Daoy (cell line): Measurements from ENCODE around the gene IFNAR1. TPM values are rescaled to one million over a fixed set of nuclear protein-coding genes. Genes with fewer than 3 reads are reported as not detected.
A peak's percentile ranks its signal among the peaks of the same experiment; 100 is the strongest.
"Not testable (repeated sequence)": the region's sequence is repeated elsewhere in the genome, so short reads cannot be mapped to it uniquely, and the experiment has no call there.

Source experiments
- DNase-seq: peaks from one replicate; pipeline ENCODE4 v3.0.0-alpha.2; 2015; ENCODE audit warnings: low read depth
- total RNA-seq: library from RNA; depleted of rRNA; stranded (reverse); fragments of >200 nt; shearing (Covaris generic); gene quantifications from 2 replicates; pipeline ENCODE4 v1.2.3, GENCODE V29; 2014

IFNAR1 gene
- total RNA-seq, 1 experiment from 2014 or later = 18.5 TPM

DNA sequence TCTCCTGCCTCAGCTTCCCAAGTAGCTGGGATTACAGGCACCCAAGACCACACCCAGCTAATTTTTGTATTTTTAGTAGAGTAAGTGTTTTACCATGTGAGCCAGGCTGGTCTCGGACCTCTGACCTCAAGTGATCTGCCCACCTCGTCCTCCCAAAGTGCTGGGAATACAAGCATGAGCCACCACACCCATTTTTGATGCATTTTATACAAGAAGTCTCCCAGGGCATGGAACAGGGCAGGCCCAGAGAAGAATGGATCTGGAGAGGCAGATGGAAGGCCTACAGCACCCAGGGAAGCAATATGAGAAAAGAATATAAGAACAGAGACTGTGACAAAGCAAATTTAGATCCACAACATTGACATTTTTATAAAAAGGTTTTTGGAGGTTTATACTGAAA, 18.8 kb upstream of the IFNAR1 start:
- DNase-seq = no peak

DNA sequence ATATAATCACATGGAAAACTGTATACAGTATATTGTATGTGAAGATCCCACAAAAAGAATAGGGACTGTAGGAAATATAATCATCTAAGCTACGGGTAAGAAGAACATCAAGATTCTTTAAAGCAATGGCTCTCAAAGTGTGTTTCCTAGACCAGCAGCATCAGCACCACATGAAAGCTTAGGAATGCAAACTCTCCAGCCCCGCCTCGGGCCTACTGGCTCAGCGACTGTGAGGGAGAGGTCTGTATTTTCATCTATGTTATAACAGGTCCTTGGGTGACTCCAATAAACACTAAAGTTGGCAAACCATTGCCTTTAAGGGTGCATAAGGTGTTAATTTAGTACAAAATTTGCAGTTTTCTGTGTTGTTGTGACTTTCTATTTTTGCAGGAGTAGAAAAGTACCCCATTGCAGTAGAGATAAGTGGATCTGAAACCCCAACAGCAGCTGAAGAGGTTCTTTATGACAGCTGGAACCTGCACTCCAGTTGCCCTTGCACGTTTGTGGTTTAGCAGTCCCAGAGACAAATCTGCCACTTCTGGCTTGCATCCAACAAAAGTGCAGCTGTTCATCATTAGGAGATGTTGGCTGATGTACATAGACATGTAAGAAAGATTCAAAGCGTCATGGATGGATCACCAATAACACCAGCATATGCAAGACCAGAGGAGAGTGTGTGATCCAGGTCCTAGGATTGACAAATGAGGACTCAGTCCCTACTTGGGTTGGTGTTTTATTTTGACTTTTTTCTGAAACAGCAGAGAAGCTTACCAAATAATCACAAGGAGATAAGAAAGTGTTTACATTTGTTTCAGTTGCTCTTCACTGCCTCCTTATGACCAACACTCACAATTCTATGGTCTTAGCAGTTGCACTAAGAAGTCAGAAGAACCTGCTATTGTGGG, 15.9 kb upstream of the IFNAR1 start:
- no peak for DNase-seq

DNA sequence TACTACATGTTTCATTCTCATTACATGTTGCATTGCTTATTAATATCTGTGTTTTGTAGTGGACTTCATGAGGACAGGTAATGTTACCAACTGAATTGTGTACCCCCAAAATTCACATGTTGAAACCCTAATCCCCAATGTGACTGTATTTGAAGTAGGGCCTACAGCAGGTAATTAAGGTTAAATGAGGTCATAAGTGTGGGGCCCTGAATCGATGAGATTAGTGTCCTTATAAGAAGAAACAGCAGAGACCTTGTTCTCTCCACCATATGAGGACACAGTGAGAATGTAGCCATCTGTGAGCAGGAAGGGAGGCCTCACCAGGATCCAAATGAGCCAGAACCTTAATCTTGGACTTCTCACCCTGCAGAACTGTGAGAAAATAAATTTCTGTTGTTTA, 15.0 kb upstream of the IFNAR1 start:
- no peak for DNase-seq

DNA sequence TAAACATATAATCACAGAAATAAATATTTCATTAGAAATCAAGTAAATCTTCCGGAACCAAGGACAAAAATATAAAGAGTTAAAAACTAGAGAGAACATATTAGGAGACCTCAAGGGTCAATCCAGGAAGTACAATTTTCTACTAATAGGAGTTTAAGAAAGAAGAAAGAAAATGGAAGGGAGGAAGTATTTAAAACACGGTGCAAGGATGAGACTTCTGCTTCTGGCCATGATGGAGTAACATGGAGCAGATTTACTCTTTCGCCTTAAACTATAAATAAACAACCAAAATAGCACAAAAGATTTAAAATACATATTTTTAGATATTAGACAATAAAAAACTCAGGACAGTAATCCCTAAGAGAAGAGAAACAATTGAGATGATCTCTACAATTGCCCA, 12.6 kb upstream of the IFNAR1 start:
- no peak for DNase-seq

DNA sequence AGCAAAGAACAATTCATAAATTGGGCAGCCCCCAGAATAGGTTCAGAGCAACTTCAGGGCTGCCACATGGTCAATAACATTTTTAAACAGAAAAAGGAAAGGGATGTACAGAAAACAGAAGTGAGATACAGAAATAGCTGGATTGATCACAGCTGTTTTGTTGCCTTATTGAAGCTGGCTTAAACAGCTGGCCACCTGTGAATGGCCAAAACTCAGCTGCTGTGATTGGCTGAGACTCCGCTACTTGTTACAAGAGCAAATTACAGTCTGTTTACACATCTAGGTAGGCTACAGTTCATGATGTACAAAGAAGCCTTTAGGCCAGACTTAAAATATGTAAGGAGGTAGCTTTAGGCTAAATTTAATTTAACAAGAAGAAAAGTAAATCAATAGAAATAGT, 11.6 kb upstream of the IFNAR1 start:
- DNase-seq = no peak

DNA sequence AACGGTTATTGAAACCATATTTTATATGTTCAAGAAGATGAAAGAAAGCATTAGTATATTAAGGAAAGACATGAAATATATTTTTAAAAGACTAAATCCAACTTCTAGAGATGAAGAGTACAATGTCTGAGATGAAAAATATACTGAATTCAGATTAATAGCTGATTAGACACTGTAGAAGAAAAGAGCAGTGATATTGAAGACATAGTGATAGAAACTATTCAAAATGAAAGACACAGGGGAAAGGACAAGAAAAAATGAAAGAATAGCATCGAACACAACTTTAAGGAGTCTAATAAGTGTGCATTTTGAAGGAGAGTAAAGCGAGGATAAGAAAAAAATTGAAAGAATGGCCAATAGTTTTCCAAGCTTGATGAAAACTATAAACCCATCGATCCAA, 11.2 kb upstream of the IFNAR1 start:
- no peak for DNase-seq

DNA sequence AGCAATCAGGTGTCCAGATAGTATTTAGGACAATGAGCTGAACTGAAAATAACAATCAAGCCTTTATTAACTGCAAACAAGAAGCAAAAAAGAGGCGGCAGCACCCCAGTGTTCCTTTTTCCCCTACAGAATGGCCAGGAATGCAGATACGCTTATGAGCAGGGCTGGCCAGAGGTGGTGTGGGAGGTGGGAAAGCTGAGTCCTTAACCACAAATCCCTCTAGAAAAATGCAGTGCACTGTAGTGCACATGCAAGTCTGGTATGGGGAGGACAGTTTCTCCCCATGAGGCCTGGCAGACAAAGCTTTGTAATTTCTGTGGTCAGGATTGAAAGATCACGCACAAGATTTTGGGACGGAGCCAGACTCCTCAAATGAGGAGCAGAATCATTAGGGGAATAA, 10.7 kb upstream of the IFNAR1 start:
- DNase-seq = peak; percentile 55

DNA sequence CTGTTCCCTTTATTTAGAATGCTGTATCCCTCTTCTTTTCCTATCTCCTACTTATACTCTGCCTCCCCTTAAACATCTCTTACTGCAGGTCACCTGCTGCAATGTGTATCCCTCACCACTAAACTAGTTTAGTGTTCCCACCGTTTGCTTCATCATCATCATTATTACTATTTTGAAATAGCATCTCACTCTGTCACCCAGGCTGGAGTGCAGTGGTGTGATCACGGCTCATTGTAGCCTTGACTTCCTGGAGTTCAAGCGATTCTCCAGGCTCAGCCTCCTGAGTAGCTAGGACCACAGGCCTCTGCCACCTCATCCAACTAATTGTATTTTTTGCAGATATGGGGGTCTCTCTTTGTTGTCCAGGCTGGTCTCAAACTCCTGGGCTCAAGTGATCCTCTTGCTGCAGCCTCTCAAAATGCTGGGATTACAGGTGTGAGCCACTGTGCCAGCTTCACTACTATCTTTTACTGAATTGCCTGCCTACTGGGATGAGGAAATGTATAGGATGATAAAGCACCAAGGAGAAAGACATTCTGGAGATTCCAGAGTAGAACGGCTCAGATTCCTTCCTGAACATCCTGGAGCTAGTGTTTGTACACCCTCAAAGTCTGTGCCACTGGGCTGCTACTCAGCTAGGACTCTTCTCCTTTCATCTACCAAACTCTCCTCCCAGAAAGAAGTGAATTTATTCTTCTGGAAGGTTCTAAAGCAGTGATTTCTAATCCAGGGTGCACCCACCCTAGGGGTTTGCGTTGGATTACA, 8.6 kb upstream of the IFNAR1 start:
- no peak for DNase-seq

DNA sequence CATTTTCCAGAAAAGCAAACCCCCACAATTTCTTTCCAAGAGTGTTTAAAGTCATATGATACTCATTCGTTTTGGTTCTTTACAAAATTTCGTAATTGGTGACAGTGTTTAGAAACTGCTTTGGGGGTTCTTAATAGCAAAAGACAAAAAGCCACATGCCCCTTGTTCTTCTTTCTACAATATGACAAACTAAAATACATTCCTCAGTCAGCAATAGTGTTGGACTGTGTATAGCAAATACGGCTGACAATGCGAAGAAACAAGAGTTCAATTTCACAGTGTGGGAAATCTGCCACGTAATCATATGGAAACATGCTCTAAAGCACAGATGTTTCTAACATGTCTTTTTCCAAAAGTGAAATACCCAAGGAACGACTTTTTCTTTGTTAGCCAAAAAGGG, 7.6 kb upstream of the IFNAR1 start:
- DNase-seq = no peak

DNA sequence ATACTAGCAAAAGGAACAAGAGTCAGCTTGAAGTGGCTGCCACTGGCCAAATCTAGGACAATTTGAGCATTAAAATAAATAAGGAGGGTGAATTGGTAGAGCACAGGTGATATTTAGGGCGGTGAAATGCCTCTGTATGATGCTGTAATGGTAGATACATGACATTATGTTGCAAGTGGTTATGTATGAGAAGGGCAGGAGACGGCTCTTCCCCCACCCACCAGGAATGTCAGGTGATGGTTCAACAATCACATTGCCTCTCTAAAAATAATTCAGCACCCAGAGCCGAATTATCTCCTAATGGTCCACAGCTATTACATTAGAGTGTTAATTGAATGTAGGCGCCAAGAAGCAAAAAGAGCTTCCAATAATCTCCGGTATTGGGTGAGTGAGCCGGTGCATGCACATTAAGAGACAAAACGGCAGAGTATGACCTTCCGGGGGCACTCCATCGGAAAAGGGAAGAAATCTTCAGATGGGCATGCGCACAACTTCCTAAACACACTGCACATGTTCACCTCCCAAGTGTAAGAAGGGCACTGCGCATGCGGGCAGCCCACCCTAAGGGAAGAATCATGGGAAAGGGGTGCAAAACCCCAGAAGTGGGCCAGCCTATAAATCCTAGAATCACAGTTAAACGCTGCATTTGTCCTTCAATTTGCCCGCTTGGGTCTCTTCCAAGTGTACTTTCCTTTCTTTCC, 6.8 kb upstream of the IFNAR1 start:
- DNase-seq = no peak

DNA sequence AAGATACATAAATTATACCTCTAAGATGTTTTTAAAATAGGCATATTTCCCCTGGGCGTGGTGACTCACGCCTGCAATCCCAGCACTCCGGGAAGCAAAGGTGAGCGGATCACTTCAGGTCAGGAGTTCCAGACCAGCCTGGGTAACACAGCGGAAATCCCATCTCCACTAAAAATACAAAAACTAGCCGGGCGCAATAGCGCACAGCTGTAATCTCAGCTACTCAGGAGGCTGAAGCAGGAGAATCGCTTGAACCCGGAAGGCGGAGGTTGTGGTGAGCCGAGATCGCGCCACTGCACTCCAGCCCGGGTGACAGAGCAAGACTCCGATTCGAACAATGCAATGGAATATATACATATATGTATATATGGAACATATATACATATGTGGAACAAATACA, 3.8 kb upstream of the IFNAR1 start:
- DNase-seq = not testable (repeated sequence)

DNA sequence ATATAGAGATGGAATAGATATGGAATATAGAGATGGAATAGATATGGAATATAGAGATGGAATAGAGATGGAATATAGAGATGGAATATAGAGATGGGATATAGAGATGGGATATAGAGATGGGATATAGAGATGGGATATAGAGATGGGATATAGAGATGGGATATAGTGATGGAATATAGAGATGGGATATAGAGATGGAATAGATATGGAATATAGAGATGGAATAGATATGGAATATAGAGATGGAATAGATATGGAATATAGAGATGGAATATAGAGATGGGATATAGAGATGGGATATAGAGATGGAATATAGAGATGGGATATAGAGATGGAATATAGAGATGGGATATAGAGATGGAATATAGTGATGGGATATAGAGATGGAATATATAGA, 1.2 kb upstream of the IFNAR1 start:
- DNase-seq = not testable (repeated sequence)

DNA sequence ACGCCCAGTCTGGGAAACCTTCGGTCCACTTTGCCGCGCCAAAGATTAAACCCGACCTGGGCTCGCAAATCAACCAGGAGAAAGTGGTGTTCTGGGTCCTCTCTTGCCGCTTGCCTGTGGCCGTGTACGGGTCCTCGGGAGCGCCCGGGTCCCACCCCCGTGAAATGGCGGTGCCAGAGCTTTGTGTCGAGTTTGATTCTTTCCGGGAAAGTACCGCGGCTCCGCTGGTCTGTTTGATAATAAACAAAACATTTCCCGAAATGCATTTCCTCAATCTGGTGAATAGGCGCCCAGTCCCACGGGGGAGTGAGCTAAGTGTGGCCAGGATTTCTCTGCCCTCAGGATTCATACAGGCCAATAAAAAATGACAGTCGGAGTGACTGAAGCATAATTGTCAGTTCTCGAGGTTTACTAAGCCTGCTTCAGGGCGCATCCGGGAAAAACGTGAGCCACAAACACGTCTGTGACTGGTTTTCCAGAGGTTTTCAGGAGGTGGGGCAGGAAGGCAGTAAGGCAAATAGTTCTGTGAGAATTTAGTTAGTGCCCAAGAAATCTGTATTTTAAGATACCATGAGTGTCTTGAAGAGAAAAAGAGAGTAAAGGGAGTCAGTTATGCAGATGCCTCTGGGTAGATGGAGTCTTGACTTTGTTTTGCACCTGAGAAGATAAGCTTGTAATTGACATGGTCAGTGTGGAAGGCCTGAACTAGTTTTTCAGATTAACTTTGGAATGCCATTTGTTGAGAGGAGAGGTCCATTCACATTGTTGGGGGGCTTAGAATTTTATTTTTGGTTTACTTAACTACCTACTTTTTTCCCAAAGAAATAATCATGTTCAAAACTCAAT, 675 bp downstream of the IFNAR1 start:
- peak; percentile 71 for DNase-seq

DNA sequence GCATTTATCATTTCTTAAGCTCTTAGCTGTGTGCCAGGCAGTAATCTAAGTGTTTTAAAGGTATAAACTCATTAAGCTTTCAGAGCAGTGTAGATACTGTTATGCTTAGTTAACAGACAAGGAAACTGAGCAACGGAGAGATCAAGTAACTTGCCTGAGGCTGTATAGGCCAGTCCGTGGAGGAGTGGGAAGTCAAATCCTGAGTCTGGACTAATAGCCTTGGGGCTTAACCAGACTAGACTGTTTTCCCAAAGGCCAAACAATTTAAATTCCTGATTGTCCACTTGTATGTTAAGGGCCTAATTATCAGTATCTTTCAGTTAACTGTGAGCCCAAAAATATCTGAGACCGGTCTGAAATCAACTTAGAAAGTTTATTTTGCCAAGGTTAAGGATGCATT, 2.6 kb downstream of the IFNAR1 start:
- no peak for DNase-seq

DNA sequence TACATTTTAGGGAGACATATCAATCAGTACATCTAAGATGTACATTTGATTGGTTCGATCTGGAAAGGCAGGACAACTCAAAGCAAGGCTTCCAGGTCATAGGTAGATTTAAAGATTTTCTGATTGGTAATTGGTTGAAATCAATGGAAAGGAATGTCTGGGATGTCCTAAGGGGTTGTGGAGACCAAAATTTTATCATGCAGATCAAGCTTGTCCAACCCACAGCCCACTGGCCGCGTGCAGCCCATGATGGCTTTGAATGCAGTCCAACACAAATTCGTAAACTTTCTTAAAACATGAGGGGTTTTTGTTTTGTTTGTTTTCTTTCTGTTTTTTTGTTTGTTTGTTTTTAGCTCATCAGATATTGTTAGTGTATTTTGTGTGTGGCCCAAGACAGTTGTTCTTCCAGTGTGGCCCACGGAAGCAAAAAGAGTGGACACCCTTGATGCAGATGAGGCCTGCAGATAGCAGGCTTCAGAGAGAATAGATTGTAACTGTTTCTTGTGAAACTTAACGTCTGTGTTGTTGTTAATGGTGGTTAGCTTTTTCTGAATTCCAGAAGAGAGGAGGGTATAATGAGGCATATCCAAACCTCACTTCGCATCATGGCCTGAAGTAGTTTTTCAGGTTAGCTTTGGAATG, 3.1 kb downstream of the IFNAR1 start:
- no peak for DNase-seq

DNA sequence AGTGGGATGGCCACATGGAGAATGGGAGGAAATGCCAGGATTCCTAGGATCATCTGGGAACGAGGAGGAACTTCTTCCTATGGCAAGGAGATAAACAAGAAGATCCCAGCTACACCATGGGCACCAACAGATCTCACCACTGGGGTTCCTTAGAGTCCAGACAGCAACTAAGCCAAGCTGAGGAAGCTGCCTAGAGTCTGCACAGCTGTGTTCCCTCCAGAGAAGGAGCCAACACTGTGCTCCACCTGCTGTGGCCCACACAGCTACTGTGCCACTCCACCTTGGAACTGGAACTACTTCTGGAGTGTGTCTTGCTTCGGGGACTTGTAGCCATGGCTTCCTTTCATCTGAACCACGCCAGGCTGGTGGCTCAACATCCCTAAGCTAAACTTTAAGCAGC, 6.0 kb downstream of the IFNAR1 start:
- no peak for DNase-seq

DNA sequence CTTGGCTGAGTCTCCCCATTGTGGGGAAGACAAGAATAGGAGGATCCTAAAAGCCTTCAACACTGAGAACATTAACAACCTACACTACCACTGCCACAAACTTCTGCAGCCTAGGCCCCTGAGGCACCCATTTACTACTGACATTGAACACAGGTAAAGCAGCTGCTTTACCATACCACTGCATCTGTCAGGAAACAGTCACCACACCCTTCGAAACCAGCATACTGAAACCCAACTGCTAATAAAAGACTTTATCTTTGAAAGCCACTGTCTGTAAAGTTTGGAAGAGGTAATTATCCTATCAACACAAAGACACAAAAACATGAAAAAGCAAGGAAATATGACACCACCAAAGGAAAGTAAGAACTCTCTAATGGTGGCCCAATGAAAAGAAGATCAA, 7.4 kb downstream of the IFNAR1 start:
- DNase-seq = no peak

DNA sequence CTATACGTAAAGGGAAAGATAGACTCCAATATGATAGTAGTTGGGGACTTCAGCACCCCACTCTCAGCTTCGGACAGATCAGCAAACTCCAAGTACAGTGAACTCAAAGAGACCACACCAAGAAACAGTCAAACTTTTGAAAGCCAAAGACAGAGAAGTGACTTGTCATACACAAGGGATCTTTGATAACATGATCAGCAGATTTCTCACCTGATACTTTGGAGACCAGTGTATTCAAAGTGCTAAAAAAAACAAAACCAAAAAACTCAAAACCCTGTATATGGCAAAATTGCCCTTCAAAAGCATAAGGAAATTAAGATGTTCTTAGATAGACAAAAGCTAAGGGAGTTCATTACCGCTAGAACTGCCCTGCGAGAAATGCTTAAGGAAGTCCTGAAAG, 9.4 kb downstream of the IFNAR1 start:
- DNase-seq = no peak

DNA sequence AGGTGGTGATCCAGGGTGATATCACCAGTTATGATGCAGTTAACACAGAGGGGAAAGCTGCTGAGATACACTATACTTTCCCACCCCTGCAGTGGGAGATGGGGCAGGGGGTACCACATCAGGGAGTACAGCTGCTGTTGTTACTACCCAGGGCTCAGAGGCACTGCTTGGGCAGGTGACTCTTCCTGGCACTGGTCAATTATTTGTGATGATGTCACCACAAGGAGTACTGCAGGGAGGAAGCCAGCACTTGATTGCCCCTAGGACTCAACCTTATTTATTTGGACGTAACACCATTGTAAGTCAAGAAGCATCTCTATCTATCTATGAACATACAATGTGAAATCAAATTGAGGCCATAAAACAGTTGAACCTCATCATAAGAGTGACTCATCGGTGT, 10.1 kb downstream of the IFNAR1 start:
- DNase-seq = no peak

DNA sequence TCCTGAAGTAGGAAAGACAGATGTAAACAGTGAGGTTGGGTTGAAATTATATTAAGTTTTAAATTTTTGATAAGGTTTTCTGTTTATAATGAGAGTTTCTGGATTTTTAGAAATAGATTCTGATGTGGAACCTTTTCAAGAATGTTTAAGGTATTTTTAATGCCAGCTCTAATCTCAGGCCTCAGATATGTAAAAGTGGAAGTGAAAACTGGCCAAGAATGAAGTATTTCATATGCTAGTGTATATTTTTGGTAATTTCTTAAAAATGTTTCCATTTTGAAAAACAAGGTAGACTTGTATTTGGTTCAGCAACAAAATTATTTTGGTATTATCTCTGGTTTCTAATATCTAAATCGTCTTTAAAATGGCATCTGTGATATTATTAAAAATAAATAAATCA, 14.4 kb downstream of the IFNAR1 start:
- no peak for DNase-seq

DNA sequence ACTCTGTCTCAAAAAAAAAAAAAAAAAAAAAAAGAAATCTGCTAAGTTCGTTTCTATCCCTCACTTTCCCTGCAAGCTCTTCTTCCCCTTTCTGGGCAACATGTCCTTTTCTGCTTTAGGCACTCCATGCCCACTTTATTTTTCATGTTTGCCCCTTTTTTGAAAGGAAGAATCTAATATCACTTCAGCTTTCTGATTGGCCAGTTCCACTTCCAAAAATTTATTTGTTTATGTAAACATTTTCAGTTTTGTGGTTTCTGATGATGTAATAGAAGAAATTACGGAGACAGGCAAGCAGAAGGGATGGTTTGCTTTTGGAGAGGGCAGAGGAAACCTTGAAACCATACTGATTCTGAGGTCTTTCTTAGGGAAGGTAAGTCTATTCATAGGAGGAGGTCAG, 15.1 kb downstream of the IFNAR1 start:
- DNase-seq = no peak
